GM19193 (cell line): ENCODE measurements around the gene DPCD.
A peak's percentile ranks its signal among the peaks of the same experiment; 100 is the strongest.

Source experiments
- POLR2A ChIP-seq: IDR thresholded peaks from 4 replicates; pipeline ENCODE4 v1.6.1; 2011; ENCODE audit not compliant: insufficient read depth, insufficient read length; ENCODE audit errors: extremely low read depth

DPCD gene

GRCh38 chr10:101587725-101588653 is at the start of gene DPCD, which contains the start of gene POLL:
Gene DPCD, plus strand, starts transcription at chr10:101588321. Its CDS starts 16 bp downstream, at chr10:101588337.
Gene POLL, minus strand, starts transcription at chr10:101588257. Its CDS starts 897 bp downstream, at chr10:101587360.
- peak; percentile 70 for TF ChIP-seq POLR2A

- TF ChIP-seq POLR2A = no peak
Observed at GRCh38 chr10:101538446-101538845, 49.7 kb upstream of the DPCD start.

- no peak for TF ChIP-seq POLR2A
Observed at GRCh38 chr10:101545898-101546297, 42.2 kb upstream of the DPCD start.

- TF ChIP-seq POLR2A = no peak
Observed at GRCh38 chr10:101550965-101551364, 37.2 kb upstream of the DPCD start.

- TF ChIP-seq POLR2A = no peak
Observed at GRCh38 chr10:101552442-101552841, 35.7 kb upstream of the DPCD start.

GRCh38 chr10:101557541-101557940 is 30.6 kb upstream of the DPCD start:
- TF ChIP-seq POLR2A = no peak

DNA sequence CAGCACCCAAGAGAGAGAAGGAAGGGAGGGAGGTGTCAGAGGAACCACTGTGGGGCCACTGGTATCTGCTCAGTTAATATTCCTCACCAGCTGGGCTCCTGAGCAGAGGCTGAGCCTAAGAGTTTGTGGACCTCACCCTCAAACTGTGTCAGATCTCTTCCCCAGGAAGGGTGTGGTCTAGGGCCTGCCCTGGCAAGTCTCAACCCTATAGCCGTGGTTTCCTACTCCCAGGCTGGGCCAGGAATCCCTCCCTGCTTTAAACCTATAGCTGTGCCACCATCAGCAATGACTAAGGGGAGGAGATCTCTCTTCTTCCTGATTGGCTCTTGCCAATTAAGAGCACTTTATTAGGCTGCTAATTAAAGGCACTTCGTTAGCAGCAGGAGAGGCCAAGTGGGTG is 29.9 kb upstream of the DPCD start:
- no peak for TF ChIP-seq POLR2A

- TF ChIP-seq POLR2A = no peak
Observed at GRCh38 chr10:101558671-101559595, 29.2 kb upstream of the DPCD start.

DNA sequence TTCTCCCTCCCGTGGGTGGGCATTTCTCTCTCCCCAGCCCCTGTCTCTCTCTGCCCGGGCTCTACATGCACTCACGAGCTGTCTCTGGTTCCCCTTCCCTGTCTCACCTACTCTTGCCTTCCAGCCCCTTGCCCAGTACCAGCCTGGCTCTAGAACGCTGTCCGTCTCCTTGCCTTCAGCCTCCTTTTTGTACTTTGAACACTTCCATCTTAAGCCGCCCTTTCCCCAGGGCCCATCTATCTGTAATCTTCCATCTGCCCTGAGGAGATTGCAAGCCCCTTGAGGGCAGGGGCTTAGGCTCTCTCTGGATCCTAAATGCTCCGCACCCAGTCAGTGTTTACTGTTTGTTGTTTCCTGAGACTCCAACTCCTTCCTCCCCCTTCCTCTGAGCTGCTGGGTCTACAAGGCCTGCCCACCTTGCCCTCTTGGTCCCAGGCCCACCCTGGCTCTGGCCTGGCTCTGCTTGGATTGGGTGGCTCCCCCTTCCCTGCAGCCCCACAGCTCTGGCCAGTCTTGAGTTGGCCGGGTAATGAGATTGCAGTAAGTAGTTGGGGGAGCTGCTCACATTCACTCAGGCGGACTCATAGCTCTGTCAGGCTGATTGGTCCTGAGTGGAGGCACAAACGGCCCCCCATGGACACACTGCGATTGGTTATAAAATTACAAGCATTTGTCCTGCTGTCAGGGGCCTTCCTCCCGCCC is 28.4 kb upstream of the DPCD start:
- no peak for TF ChIP-seq POLR2A

- no peak for TF ChIP-seq POLR2A
Observed at GRCh38 chr10:101560298-101561067, 27.6 kb upstream of the DPCD start.

DNA sequence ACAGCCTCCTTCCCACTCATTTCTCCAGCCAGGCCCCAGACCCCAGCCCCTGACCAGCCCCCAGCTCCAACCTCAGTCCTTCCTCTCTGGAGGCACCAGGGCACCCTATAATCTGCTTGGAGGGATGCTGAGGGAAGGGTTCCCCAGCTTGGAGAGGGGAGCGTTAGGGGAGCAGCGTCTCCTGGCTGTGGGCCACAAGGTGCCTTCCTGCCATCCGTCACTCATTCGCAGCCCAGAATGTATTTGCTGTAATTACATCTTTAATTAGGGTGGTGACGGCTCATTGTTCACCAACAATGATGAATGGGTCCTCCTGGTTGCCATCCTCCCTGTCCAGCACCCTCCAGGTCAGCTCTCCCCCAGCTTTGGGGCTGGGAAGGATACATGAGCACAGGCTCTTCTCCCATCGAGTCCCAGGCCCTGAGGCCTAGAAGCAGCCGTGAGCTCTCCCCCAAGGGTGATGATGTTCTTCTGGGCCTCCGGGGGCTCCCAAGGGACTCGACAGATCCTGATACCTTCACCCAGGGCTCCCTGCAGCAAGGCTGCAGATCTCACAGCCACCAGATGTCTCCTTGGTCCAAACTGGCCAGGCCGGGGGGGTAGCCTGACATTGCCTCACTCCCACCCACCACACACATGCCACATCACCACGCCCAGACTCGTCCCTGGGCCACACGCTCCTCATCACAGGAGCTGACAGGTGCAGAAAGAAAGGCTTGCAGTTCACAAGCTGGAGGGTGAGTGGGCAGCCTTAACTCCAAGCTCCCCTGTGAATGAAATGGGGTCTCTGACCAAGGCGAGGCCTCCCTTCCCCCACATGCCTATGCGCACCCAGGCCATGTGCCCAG is 26.8 kb upstream of the DPCD start:
- no peak for TF ChIP-seq POLR2A

DNA sequence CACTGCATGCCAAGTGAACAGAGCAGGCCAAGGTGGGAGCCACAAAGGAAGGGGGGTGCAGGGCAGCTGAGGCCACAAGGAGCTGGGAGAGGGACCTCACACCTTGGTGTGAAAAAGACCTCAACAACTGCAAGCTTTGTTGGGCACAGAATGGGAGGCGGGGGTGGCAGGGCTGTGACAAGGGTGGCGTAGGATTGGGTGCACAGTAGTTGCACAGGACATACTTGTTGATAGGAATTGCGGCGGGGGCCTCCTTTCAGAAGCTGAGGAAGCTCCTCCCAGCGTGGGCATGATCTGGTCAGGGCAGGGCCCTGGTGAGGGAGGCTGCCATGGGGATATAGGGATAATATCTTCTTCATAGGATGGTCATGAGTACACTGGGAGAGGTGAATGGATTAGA is 25.9 kb upstream of the DPCD start:
- TF ChIP-seq POLR2A = no peak

DNA sequence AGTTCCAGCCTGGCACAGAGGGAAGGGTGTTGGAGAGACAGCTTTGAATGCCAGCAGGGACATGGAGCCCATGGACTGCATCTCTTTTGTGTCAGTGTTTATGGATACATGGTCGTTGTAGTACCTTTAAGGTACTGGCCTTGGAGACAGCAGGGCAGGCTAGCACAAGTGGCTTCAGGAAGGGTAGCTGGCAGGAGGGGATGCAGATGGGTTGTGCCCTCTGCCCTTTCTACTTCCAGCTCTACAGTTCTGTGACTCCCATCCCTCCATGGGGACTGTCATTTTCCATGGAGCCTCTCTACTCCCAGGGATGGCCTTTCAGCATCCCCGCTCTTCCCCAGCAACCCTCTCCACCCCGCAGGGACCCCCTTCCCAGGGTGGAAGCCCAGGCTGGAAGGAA is 25.1 kb upstream of the DPCD start:
- TF ChIP-seq POLR2A = no peak
